ENCODE measurements around the gene NDEL1.

NDEL1 gene

DNA sequence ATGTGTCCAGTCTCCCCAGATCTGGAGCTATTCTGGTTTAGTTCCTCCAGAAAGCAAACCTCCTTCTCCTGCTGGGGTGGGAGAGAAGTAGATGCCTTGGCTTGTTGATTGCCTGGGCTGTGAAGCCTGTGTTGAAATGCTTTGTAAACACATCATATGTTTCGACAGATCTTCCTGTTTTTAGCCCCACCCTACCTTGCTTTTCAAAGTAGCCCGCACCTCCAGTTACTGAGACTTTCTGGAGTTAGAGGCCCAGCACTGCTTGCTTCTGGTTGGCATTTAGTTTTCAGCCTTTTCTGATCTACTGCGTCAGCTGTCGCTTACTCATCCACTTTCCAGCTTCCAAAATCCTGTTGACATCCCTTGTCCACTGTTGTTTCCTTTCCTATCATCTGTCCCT is 17.9 kb upstream of the NDEL1 start:
- DNase-seq: no peak

DNA sequence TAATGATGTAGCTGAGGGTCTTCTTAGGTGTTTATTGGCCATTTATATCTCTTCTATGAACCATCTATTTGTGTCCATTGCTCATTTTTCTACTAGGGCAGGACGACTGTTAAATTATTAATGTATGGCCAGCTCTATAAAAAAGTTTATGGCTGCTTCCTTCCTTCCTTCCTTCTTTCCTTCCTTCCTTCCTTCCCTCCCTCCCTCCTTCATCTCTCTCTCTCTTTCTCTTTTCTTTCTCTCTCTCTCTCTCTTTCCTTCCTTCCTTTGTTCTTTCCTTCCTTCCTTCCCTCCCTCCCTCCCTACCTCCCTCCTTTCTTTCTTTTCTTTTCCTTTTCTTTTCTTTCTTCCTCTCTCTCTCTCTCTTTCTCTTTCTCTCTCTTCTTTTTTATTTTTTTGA is 17.2 kb upstream of the NDEL1 start:
- DNase-seq: no peak

DNA sequence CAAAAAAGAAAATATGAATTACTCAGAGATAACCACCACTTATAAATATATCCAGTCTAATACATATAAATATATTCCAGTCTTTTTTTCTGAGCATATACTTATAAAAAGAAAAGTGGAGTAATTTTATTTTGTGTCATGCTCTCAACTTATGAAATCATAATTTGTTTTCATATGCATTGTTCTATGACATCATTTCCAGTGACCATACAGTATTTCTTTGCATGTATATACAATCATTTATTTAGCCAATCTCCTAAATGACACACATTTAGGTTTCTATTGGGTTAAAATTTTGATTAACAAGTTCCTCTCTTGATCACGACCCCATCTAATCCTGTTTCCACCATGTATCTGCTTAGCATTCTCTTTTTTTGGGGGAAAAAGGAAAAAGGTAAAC is 16.4 kb upstream of the NDEL1 start:
- no peak for DNase-seq

DNA sequence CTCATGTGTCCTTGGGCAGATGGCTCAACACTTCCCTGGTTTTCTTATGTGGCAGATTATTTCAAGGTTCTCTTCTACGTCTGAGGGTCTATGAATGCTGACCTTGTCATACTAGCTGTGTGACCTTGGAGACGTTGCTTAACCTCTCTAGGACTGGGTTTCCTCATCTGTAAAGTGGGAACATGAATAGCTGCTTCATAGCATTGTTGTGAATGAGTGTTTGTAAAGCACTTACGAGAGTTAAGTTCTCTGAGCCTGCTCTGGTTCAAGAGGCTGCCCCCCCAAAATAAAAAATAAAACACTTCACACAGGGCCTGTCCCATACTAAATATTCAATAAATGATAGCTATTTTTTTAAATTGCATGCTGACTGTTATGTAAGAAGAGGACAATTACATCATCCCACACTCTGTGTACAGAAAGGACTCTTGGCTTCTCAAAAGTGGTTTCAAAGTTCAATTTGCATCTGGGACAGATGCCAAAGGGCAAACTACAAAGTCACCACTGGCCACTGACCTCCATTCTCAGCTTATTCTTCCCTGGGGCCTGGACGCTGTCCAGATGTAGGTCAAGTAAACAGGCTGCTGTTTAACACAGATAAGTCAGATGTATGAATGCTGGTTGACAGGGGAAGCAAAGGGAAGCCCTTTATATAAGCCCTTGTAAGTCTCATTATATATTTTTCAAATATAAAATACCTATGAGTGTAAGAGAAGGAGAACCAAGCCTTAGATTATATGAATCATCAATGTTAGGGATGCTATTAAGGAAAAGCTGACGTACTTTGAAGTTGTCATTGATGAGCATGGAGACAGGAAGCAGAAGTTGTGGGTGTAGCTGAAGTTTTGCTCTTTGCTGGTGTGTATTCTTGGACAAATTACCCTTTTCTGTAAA is 15.4 kb upstream of the NDEL1 start:
- DNase-seq: no peak

DNA sequence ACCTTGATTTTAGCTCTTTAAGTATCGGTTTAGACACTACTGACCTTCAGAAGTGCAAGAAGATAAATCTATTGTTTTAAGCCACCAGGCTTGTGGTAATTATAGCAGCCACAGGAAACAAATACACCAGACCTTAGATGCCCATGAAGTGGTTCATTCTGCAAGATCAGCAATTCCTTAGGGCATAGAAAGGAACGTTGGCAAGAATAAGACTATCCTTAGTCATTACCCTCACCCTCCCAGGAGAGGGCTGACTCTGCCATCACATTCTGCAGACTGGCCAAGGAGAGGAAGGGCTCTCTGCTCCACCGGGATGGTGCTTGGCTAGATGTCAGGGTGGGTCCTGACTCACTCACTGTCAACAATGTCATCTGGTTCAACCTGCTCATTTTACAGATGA is 14.1 kb upstream of the NDEL1 start:
- DNase-seq: peak; percentile 11

DNA sequence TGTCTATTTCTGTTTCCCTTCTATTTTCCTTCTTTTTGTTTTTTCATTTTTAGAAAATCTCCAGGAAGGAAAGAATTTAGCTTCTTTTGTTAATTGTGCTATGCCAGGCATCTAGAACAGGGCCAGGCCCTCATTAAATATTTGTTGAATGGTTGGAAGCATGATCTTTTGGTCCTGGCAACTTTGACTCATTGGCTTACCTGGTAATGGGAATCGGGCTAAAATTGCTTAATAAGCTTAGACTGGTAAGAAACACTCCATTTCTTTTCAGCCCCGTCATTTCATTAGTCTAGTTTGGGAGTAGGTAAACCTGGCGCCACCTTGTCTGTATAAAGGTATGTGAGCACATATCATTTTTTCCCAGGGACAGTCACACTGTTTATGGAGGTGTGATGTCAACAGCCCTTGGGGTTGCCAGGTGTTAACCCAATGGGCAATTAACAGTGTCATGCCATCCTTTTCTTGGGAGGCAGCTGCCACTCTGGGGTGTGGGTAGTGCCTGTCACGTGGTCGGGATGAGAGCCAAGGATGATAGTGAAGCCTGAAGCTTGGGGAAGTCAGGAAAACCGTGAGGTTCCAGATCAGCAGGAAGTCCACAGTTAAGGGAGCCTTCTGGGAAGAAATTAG is 9.5 kb upstream of the NDEL1 start:
- DNase-seq: no peak

DNA sequence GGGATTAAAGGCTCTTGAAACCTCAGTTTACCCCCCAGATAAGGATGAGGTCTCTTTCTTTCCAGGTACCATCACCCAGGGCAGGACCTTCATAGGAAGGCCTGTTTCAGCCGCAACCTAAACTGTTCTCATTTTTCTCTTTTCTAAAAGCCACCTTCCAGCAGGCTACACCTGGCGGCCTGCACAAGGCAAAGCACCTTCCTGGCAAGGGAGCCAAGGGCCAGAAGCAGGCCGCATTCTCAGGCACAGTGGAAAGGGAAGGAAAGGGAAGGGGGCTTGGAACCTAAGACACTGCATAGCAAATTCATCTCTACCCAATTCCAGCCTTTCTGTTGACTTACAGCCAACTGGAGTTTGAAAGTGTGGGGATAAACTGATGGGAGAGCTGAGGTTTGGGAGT is 8.9 kb upstream of the NDEL1 start:
- DNase-seq: no peak

DNA sequence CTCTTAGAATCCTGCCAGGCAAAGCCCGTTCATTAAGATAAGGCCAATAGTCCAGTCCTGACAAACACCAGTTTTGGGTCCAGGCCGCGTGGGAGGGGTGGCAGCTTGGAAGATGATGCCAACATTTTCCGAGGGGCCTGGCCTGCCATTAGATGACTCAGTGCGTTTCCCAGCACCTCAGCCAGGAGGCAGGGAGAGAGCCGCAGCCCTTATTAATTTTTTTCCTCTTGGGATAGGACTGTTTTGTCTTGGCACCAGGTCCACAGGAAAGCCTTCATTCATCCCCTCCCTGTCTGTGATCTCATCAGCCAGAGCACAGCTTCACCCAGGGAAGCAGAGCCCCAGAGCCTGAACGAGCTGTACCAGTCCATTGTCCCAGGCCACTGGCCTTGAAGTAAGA is 4.7 kb upstream of the NDEL1 start:
- peak; percentile 35 for DNase-seq

DNA sequence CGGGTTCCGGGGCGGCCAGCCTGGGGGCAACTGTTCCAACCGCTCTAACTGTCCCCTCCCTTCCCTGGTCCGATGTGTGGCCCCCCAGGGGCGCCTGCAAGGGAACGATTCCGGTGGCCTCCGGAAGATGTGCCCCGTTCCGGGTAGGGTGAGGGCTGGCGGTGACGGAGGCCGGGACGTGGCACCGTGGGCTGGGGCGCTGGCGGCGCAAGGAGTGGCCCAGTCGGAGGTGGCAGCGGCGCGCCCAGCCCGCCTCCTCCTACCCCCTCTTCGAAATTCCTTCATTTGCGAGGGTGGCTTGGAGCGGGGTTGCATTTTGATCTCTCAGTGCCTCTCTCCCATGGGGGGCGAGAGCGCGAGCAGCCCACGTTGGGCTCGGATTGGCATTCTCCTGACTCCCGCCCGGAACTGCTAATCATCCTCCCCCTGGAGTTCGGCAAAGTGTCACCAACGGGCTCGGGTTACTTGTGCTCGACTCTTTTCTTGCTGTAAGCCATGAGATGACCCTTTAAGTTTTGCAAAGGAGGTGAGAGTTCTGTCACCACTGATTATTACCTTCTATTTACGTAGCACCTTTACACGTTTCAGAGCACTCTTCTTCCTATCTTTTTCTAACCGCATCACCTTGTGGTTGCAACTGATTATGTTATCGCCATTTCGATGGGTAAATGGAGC is 622 bp downstream of the NDEL1 start:
- no peak for DNase-seq

DNA sequence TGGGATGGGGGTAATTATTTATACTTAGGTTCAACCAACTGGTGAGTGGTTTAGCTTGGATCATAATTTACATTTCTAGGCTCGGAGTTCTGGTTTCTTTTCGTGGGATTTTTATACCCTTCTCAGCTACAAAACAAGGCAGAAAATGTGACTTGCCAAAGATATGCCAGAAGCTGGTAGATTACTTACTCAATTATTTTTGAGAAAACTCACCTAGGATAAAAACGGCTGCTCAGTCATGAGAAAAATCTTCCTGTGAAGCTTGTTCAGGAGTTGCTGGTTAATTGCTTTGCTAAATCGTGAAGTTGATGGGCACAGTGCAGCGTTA is 1.1 kb downstream of the NDEL1 start:
- no peak for DNase-seq

DNA sequence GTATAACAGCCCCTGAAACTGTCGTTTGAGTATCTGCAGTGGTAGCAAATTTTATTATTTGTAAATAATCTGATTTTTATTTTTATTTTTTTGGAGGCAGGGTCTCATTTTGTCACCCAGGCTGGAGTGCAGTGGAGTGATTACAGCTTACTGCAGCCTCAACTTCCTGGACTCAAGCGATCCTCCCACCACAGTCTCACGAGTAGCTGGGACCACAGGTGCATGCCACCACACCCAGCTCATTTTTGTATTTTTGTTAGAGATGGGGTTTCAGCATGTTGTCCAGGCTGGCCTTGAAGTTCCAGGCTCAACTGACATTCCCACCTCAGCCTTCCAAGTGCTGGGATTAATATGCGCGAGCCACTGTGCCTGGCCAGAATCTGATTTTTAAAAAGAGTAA is 2.8 kb downstream of the NDEL1 start:
- DNase-seq: no peak

DNA sequence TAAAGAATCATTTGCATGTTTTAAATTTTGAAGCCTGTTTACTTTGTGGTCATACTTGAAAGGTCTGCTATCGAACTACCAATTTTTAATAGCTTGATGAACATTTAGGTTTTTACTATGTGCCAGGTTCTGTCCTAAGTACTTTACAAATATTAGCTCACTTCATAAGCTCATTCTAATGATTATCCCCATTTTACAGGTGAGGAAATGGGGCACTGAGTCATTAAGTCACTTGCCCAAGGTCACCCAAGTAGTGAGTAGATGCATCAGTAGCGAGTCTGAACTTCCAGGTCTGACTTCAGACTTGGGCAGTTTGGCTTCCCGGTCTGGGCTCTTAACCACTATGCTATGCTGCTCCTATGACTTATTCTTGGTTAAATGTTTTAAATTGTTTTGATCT is 4.0 kb downstream of the NDEL1 start:
- no peak for DNase-seq

DNA sequence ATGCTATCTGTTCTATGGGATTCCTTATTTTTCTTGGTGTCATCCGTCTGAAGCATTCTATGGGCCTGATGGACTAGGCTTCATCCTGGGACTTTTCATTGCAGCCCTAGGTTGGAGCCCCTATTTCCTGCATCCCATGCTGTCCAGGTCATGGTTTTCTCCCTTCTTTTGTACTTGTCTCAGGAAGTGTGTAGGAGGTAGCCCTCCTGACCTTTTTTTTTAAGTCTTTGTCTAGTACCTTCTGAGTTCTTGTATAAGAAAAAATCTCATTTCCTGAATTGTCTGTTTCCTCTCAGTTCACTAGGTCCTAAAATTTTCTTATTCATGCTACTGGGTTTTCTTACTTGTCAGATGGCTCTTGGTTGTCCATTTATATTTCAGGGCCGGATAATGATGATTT is 6.0 kb downstream of the NDEL1 start:
- DNase-seq: no peak

DNA sequence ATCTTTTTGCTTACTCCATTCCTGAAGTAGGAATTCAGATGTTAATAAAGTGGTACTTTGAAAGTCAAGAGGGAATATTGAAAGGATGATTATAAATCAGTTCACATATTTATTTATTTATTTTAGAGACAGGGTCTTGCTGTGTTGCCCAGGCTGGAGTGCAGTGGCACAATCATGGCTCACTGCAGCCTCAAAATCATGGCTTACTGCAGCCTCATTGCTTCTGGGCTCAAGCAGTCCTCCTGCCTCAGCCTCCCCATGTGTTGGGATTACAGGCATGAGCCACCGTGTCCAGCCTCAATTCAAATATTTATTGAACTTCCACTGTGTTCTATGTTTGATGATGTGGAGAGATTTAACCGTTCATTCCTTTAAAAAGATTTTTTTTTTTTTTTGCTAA is 6.6 kb downstream of the NDEL1 start:
- no peak for DNase-seq

DNA sequence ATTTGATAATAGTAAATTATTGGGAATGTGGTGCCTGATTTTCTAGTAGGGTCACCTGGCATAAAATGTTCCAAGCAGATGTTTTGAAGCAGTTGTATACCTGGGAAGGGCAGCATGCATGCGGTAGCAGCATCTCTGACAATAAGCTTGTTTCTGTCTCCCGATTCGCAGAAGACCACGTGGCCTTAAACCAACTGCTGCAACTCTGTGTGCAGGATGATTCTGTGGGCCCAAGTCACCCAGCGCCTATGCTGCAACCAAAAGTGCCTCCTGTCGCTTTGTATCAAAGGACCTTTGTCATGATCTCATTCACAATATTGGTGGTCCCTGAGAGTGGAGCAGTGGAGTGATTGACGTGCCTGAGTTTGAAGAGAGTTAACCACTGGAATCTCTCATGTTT is 8.1 kb downstream of the NDEL1 start:
- no peak for DNase-seq

DNA sequence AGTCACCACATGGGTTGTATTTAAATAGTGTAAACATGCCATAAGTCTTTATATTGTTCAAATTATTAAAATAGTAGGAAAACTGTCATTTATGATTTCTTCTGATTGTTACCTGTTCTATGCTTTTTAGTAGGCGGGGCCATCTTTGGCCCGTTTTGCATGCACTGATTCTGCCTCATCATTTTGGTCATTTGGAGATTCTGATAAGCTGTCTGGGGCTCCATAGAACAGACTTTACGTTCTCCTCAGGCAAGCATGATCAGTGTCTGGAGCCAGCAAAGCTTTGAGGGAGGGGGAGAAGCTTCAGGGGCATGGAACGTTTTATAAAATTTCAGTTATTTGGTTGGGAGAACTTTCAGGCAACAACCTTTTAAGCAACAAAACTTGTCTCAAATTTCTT is 8.8 kb downstream of the NDEL1 start:
- DNase-seq: no peak

DNA sequence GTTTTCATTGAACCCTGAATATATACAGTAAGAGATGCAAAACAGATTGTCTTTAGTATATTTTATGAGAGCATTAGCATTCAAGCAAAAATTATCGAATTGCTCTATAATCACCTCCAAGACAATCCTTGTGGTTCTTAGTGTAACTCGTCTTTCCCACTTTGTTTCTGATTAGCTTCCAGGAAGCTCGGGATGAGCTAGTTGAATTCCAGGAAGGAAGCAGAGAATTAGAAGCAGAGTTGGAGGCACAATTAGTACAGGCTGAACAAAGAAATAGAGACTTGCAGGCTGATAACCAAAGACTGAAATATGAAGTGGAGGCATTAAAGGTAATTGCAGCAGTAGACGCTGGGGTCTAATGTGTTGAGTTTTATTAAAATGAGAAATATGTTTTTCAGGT is 9.9 kb downstream of the NDEL1 start:
- no peak for DNase-seq

DNA sequence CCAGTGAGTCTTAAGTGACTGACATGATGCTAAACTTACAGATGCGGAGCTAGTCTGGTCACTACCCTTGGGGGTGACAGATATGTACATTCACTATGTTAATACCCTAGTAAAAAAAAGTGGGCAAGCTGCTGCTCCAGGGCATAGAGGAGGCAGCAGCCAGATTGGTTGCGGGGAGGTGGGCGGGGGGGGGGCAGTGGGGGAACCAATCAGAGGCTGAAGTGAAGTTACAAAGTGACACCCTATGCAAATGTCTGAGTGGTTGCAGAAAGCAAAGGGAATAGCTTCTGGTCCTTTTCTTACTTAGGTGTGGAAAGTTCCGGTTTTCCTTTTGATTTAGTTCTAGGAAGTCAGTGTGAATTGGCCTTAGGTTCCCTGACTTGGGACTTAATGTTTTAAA is 12.1 kb downstream of the NDEL1 start:
- DNase-seq: no peak

DNA sequence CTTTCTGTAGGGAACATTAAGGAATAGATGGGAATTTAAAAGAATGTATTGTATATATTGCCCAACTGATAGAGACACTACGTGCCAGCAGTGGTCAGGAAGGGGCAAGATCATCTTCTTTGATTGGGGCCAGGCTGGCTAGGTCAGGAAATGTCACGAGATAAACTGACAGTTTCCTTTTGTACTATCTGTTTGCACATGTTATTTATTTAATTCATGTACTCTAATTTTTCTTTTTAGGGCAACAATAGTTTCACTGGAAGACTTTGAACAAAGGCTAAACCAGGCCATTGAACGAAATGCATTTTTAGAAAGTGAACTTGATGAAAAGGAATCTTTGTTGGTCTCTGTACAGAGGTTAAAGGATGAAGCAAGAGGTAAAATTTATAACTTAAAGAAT is 12.6 kb downstream of the NDEL1 start:
- no peak for DNase-seq

DNA sequence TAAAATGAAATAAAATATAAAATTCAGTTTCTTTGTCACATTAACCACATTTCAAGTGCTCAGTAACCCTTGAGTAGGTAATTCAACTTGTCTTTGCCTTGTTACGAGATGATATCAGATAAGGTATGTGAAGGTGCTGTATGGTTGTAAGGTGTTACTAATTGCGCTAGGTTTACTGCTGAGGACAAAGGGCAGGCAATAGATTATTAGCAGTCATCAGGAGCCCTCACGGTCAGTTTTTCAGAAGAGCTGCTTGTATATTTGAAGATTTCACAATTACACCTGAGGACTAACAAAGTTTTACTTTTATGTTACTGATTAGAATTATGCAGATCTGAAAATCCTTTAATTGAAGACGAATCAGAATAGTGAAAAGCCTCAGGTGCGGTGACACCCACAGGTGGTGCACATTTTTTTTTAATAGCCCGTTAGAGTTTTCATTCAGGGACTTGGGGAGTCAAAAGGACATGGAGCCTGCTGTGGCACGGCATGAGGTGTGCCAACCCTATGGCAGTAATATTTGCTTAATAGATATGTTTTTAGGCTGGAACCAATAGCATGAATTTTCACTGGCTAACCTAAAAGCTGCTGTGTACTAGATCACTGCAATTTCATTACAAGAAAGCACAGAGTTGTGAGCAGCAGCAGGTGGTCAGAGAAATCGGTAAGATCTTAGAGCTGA is 16.4 kb downstream of the NDEL1 start:
- no peak for DNase-seq

DNA sequence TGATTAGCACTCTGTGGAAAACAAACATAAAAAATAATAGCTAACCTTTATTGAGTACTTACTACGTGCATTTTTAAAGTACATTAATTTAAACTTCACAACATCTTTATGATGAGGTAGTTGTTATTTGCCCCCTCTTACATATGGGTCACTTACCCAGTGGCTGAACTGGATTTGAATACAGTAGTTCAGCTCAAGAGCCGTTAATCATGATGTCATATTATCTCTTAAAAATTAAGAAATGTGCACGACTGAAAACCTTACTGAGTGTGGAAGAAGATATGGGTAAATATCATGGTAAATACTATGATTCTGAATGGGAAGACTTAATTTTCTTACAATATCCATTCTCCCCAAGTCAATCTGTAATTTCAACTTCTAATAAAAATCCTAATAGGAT is 17.6 kb downstream of the NDEL1 start:
- DNase-seq: no peak

DNA sequence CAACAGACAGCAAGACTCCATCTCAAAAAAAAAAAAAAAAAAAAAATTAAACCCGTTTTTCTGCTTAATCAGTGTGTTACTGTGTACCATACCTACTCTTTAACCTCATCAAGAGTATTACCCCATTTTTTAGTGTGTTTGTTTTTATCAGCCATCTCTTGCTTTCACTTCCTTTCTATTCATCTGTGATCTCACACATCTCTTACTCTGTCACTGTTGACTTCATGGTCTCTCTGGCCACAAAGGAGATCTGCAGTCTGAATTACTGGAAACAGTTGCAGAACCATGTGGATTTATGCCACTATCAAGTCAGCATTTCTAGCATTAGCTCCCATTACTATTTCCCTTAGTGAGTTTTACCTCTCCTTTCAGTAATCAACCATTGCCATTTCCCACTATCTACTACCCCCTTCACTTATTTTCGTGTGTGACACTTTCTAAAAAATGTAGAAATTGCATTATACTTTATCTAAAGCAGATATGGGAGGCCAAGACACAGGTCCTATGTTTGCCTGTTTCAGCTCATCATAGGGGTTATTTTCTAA is 20.1 kb downstream of the NDEL1 start:
- DNase-seq: no peak

DNA sequence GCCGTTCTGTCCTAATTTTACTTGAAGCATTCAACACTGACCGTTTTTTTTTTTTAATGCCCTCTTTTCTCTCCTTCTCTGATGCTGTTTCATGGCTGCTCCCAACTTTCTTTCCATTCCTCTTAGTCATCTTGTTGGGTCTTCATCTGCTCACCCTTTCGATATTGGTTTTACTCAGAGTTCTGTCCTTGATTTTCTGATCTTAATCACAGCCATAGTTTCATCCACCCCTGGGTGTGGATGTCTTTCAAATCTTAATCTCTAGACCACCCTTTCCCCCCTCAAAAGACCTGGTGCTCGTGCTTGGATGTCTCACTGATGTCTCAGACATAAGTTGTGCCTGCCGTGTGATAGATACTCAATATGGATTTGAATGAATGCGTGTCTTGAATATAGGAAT is 22.4 kb downstream of the NDEL1 start:
- DNase-seq: no peak

DNA sequence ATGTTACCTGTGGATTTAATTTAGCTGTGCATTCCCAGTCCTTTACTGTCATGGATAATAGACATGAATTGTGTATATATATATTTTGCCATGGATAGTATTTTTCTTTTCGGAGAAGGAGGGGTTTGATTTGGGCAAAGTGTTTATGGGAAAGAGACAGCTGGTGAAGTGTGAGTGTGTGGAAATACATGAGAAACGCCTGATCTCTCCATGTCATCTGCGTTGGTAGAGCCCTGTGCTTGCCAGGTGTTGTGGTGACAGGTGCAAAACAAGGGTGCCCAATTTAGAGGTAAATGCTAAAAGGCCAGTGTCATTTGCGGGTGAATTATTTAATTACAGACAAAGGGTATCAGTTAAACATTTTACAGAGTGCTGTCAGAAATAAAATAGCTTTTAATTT is 23.4 kb downstream of the NDEL1 start:
- no peak for DNase-seq
